ENCODE data around the gene DAB2IP.

DNA sequence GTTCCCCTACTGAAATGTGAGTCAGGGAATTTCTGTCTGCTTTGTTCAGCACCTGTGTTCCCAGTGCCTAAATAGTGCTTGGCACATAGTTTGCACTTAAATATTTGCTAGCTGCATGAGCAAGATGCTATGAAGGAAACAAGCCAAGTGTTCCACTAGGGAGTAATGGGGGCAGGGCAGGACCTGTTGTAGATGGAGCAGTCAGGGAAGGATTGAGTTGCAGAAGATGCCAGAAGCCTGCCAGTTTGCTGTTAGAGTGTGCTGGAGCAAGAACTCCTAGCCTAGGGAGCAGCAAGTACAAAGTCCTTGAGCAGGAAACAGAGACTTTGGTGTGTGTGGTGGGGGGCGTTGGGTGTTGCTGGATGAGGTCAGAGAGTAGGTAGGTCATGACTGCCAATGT lies 87.5 kb downstream of the DAB2IP start:
- TF ChIP-seq, protein P1, sequence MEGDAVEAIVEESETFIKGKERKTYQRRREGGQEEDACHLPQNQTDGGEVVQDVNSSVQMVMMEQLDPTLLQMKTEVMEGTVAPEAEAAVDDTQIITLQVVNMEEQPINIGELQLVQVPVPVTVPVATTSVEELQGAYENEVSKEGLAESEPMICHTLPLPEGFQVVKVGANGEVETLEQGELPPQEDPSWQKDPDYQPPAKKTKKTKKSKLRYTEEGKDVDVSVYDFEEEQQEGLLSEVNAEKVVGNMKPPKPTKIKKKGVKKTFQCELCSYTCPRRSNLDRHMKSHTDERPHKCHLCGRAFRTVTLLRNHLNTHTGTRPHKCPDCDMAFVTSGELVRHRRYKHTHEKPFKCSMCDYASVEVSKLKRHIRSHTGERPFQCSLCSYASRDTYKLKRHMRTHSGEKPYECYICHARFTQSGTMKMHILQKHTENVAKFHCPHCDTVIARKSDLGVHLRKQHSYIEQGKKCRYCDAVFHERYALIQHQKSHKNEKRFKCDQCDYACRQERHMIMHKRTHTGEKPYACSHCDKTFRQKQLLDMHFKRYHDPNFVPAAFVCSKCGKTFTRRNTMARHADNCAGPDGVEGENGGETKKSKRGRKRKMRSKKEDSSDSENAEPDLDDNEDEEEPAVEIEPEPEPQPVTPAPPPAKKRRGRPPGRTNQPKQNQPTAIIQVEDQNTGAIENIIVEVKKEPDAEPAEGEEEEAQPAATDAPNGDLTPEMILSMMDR (optimal IDR thresholded peaks at IDR 0.05 in 1 of 3, IDR thresholded peaks at IDR 0.05 in 1 of 3, conservative IDR thresholded peaks at IDR 0.05 in 1 of 3; ENCODE audit: extremely low read depth in 1 of 3, insufficient read depth in 2 of 3, low read length in 3 of 3) = no peak
- no peak for TF ChIP-seq EZH2 (IDR thresholded peaks at IDR 0.05; ENCODE audit: low read length)
